PC-3 (cell line): ENCODE measurements around the gene NFATC1. TPM values are rescaled to one million over a fixed set of nuclear protein-coding genes. Genes with fewer than 3 reads are reported as not detected.

Source experiments
- ATAC-seq: fragments of 200-7000 bp; cut with Tn5 transposase; 2 replicates; pipeline ENCODE4 v1.9.1; 2020; ENCODE audit warnings: mild to moderate bottlenecking, moderate library complexity
- BruUV-seq: library from RNA; stranded (reverse); fragments of 400-500 nt; replicated peaks from 2 replicates; lab custom pipeline; 2021; lab: Mats Ljungman, UMichigan
- CTCF ChIA-PET: fragments of 300-600 bp; sonication (Branson Sonifier 250); formaldehyde crosslinking; loops from one replicate; lab custom pipeline; 2022; ENCODE audit warnings: antibody characterized with exemption; lab: Charles Lee
- POLR2A ChIA-PET: fragments of 300-600 bp; sonication (Branson Sonifier 250); formaldehyde crosslinking; loops from one replicate; lab custom pipeline; 2022; ENCODE audit warnings: antibody characterized with exemption; ENCODE audit not compliant: unreplicated experiment; lab: Charles Lee
- DNase-seq: peaks from one replicate; pipeline ENCODE4 v3.0.0-alpha.2; 2015
- H2AFZ ChIP-seq: fragments of 300-600 bp; sonication (generic); 2 replicates; pipeline ENCODE4 v1.6.0; 2016; ENCODE audit warnings: antibody characterized with exemption, low read length
- H3F3A ChIP-seq: fragments of 300-600 bp; sonication (generic); one replicate; pipeline ENCODE4 v1.6.0; 2017; ENCODE audit warnings: antibody characterized with exemption, low read length, control low read depth, mild to moderate bottlenecking; ENCODE audit not compliant: unreplicated experiment
- H3K27ac ChIP-seq: fragments of 300-600 bp; sonication (generic); 2 replicates; pipeline ENCODE4 v1.5.1; 2016; ENCODE audit warnings: mild to moderate bottlenecking, low read length
- H3K27me3 ChIP-seq: fragments of 300-600 bp; sonication (generic); 2 replicates; pipeline ENCODE4 v1.6.1; 2016; ENCODE audit warnings: low read length, mixed read lengths
- H3K36me3 ChIP-seq: fragments of 300-600 bp; sonication (generic); 2 replicates; pipeline ENCODE4 v1.6.1; 2016; ENCODE audit warnings: low read depth, mixed run types, low read length, mixed read lengths
- H3K4me1 ChIP-seq: fragments of 300-600 bp; sonication (generic); 2 replicates; pipeline ENCODE4 v1.5.1; 2016; ENCODE audit warnings: low read length; ENCODE audit not compliant: insufficient read depth
- H3K4me2 ChIP-seq: fragments of 300-600 bp; sonication (generic); 2 replicates; pipeline ENCODE4 v1.6.0; 2016; ENCODE audit warnings: low read length
- H3K4me3 ChIP-seq: fragments of 300-600 bp; sonication (generic); 2 replicates; pipeline ENCODE4 v1.5.1; 2016; ENCODE audit warnings: mild to moderate bottlenecking, low read length, mixed read lengths
- H3K79me2 ChIP-seq: fragments of 300-600 bp; sonication (generic); 2 replicates; pipeline ENCODE4 v1.6.1; 2017; ENCODE audit warnings: low read length, mixed read lengths
- H3K9ac ChIP-seq: fragments of 300-600 bp; sonication (generic); 2 replicates; pipeline ENCODE4 v1.6.0; 2016; ENCODE audit warnings: mild to moderate bottlenecking, low read length
- H3K9me2 ChIP-seq: fragments of 300-600 bp; sonication (generic); replicated peaks from 2 replicates; pipeline ENCODE4 v1.6.1; 2016; ENCODE audit warnings: mixed run types, low read length, mixed read lengths
- H3K9me3 ChIP-seq: fragments of 300-600 bp; sonication (generic); 2 replicates; pipeline ENCODE4 v1.6.1; 2016; ENCODE audit warnings: low read length, mixed read lengths
- H4K20me1 ChIP-seq: fragments of 300-600 bp; sonication (generic); 2 replicates; pipeline ENCODE4 v1.6.1; 2016; ENCODE audit warnings: low read length, mixed read lengths
- CTCF ChIP-seq: fragments of 300-600 bp; sonication (generic); conservative IDR thresholded peaks from 2 replicates; pipeline ENCODE4 v1.5.1; 2017; ENCODE audit warnings: antibody characterized with exemption, low read depth, mild to moderate bottlenecking, low read length
- EZH2 ChIP-seq: fragments of 300-600 bp; sonication (generic); IDR thresholded peaks from one replicate; pipeline ENCODE4 v1.6.1; 2017; ENCODE audit warnings: antibody characterized with exemption, mild to moderate bottlenecking, low read length; ENCODE audit not compliant: unreplicated experiment
- EZH2phosphoT487 ChIP-seq: fragments of 300-600 bp; sonication (generic); IDR thresholded peaks from 2 replicates; pipeline ENCODE4 v1.6.1; 2018; ENCODE audit warnings: mild to moderate bottlenecking, antibody characterized with exemption, low read length, borderline replicate concordance
- intact Hi-C: fragments of 100-400 bp; cut with micrococcal nuclease; formaldehyde crosslinking; loops from 2 replicates; pipeline ENCODE4 v1.9.0; 2023
- total RNA-seq: library from RNA; depleted of rRNA; stranded (reverse); fragments of >200 nt; gene quantifications from 2 replicates; pipeline ENCODE4 v1.2.3, GENCODE V29; 2014

Gene NFATC1
- total RNA-seq, 1 experiment from 2014 or later = 5.9 TPM

DNA sequence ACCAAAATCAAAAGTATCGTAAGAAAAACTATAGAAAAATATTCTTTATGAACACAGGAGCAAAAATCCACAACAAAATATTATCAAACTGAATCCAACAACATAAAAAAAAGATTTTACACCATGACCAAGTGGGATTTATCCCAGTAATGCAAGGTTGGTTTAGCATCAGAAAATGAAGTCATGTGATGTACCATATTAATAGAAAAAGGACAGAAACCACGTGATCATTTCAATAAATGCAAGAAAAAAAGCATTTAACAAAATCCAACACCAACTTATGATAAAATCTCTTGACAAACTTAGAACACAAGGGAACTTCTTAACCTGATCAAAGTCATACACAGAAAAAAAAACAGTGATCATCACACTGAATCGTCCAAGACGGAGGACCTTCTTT lies 105.3 kb downstream of the NFATC1 start:
- Histone ChIP-seq H4K20me1 (no peaks in the 10 kb centered on the region), H3F3A (no peaks in the 10 kb centered on the region), H3K9ac (no peak overlapping the region), H3K79me2 (no peaks in the 10 kb centered on the region), H3K4me2 (no peak overlapping the region), H3K9me3 (0 out of 2 replicates have a peak, but pooled peaks cover 9% of the 10 kb centered on the region), H3K4me1 (no peaks in the 10 kb centered on the region), H3K36me3 (no peaks in the 10 kb centered on the region), H3K4me3 (no peak overlapping the region), H2AFZ (no peak overlapping the region), H3K9me2 (no peaks in the 10 kb centered on the region), H3K27ac (no peak overlapping the region), H3K27me3 (no peaks in the 10 kb centered on the region)
- ChIA-PET CTCF (no interaction called here), POLR2A (no interaction called here)
- DNase-seq = no peak
- TF ChIP-seq EZH2phosphoT487 (no peak), EZH2 (no peak), CTCF (no peak)
- intact Hi-C loops = no loop called here
- no peak for ATAC-seq
- BruUV-seq = no TSS peak

DNA sequence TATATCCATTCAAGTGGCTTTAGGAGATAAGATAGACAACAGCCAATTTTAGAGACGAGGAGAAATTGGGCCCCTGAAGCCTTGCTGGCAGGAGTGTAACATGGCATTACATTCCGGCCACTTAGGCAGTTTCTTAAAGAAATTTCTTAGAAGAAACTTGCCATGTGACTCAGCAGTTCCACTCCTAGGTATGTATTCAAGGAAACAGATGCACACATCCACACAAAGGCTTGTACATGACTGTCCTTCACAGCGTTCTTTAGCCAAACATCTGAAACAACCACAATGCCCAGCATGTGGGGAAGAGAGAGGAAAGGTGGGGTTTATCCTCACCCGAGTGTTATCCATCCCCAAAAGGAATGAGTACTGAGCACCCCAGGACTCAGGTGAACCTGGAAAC lies 107.1 kb downstream of the NFATC1 start:
- no peaks in the 10 kb centered on the region for H3K79me2 ChIP-seq
- H4K20me1 ChIP-seq = no peaks in the 10 kb centered on the region
- H3K36me3 ChIP-seq = no peaks in the 10 kb centered on the region
- BruUV-seq = no TSS peak
- TF ChIP-seq CTCF (no peak), EZH2 (no peak), EZH2phosphoT487 (no peak)
- H3K4me1 ChIP-seq = peaks cover 4% of the 10 kb centered on the region; the same call in 1 of the 2 replicates
- no peak overlapping the region for H3K27ac ChIP-seq
- H2AFZ ChIP-seq = no peak overlapping the region
- H3K4me2 ChIP-seq = no peak overlapping the region
- no peaks in the 10 kb centered on the region for H3F3A ChIP-seq
- ChIA-PET CTCF (no interaction called here), POLR2A (no interaction called here)
- no peak for ATAC-seq
- no peak overlapping the region for H3K4me3 ChIP-seq
- intact Hi-C loops = no loop called here
- H3K9ac ChIP-seq = no peak overlapping the region
- DNase-seq = peak; percentile 4
- 0 out of 2 replicates have a peak, but pooled peaks cover 9% of the 10 kb centered on the region for H3K9me3 ChIP-seq
- no peaks in the 10 kb centered on the region for H3K27me3 ChIP-seq
- no peaks in the 10 kb centered on the region for H3K9me2 ChIP-seq

GRCh38 chr18:79503406-79503805 lies 107.7 kb downstream of the NFATC1 start:
- H3K79me2 ChIP-seq = no peaks in the 10 kb centered on the region
- peaks cover 4% of the 10 kb centered on the region; the same call in 1 of the 2 replicates for H3K4me1 ChIP-seq
- intact Hi-C loops = no loop called here
- ATAC-seq = no peak
- no peaks in the 10 kb centered on the region for H3F3A ChIP-seq
- ChIA-PET CTCF (no interaction called here), POLR2A (no interaction called here)
- H3K9me3 ChIP-seq = 0 out of 2 replicates have a peak, but pooled peaks cover 9% of the 10 kb centered on the region
- no peaks in the 10 kb centered on the region for H4K20me1 ChIP-seq
- no peaks in the 10 kb centered on the region for H3K36me3 ChIP-seq
- H3K9ac ChIP-seq = no peak overlapping the region
- DNase-seq = no peak
- H3K4me3 ChIP-seq = no peak overlapping the region
- no TSS peak for BruUV-seq
- H3K27me3 ChIP-seq = no peaks in the 10 kb centered on the region
- H2AFZ ChIP-seq = no peak overlapping the region
- no peaks in the 10 kb centered on the region for H3K9me2 ChIP-seq
- no peak overlapping the region for H3K27ac ChIP-seq
- TF ChIP-seq EZH2 = no peak
- no peak for TF ChIP-seq CTCF
- TF ChIP-seq EZH2phosphoT487 = no peak
- no peak overlapping the region for H3K4me2 ChIP-seq
